Naive thymus-derived CD4-positive, alpha-beta T cell (primary cell): Measurements from ENCODE around the gene OR6C68. TPM values are rescaled to one million over a fixed set of nuclear protein-coding genes. Genes with fewer than 3 reads are reported as not detected.

Experiments
- ATAC-seq: fragments of 150-1000 bp; cut with Tn5 transposase; 2 replicates; pipeline ENCODE4 v1.10.0; 2021; ENCODE audit warnings: mild to moderate bottlenecking, moderate library complexity
- CTCF ChIA-PET: fragments of 350-600 bp; sonication (Branson Sonifier 250); formaldehyde crosslinking; loops from one replicate; lab custom pipeline; 2021; ENCODE audit warnings: antibody characterized with exemption; lab: Charles Lee
- POLR2A ChIA-PET: fragments of 350-600 bp; sonication (Branson Sonifier 250); formaldehyde crosslinking; loops from one replicate; lab custom pipeline; 2021; ENCODE audit warnings: antibody characterized with exemption, inconsistent platforms; lab: Charles Lee
- DNase-seq, 9 donors: peaks; one replicate each; pipeline versions ENCODE4 v3.0.0 to v3.0.0-alpha.2; 2020 to 2022; ENCODE audit warnings: mixed read lengths in 1 of 9
- H3K27ac ChIP-seq: one replicate; pipeline ENCODE4 v1.7.0; 2013; ENCODE audit warnings: mild to moderate bottlenecking, low read depth, low read length, moderate library complexity
- H3K27me3 ChIP-seq, 2 donors: one replicate each; pipeline ENCODE4 v1.7.0; 2013; ENCODE audit warnings: low read length in 2 of 2, mild to moderate bottlenecking in 2 of 2, moderate library complexity in 2 of 2; ENCODE audit not compliant: control insufficient read depth in 2 of 2, insufficient read depth in 2 of 2
- H3K36me3 ChIP-seq, 3 experiments: 1 replicate in 2 of 3; 2 replicates in 1 of 3; pipeline ENCODE4 v1.7.0; 2013; ENCODE audit warnings: low read length in 3 of 3, mild to moderate bottlenecking in 3 of 3, moderate library complexity in 1 of 3; ENCODE audit not compliant: insufficient read depth in 3 of 3, control insufficient read depth in 2 of 3
- H3K4me1 ChIP-seq, 2 donors: one replicate each; pipeline ENCODE4 v1.7.0; 2013; ENCODE audit warnings: low read length in 2 of 2, mild to moderate bottlenecking in 2 of 2, moderate library complexity in 1 of 2; ENCODE audit not compliant: control insufficient read depth in 2 of 2, insufficient read depth in 2 of 2
- H3K4me3 ChIP-seq: 2 replicates; pipeline ENCODE4 v1.7.0; 2013; ENCODE audit warnings: mild to moderate bottlenecking, low read length
- H3K9me3 ChIP-seq, 3 experiments: 1 replicate in 2 of 3; 2 replicates in 1 of 3; pipeline ENCODE4 v1.7.0; 2013; ENCODE audit warnings: low read length in 3 of 3; ENCODE audit not compliant: control insufficient read depth in 2 of 3
- H3K27ac Mint-ChIP-seq, 9 donors: one replicate each; pipeline ENCODE4 v1.8.0; 2020 to 2022; ENCODE audit warnings: mixed read lengths in 9 of 9, mild to moderate bottlenecking in 8 of 9, moderate library complexity in 5 of 9, inconsistent platforms in 2 of 9
- H3K27me3 Mint-ChIP-seq, 5 donors: one replicate each; pipeline ENCODE4 v1.8.0; 2021 to 2022; ENCODE audit warnings: mixed read lengths in 5 of 5, mild to moderate bottlenecking in 1 of 5
- H3K36me3 Mint-ChIP-seq, 5 donors: one replicate each; pipeline ENCODE4 v1.8.0; 2020 to 2022; ENCODE audit warnings: mixed read lengths in 5 of 5, mild to moderate bottlenecking in 3 of 5, inconsistent platforms in 1 of 5
- H3K4me1 Mint-ChIP-seq, 7 donors: one replicate each; pipeline ENCODE4 v1.8.0; 2020 to 2022; ENCODE audit warnings: mixed read lengths in 7 of 7, mild to moderate bottlenecking in 3 of 7, inconsistent platforms in 1 of 7
- H3K4me3 Mint-ChIP-seq, 10 donors: one replicate each; pipeline ENCODE4 v1.8.0; 2020 to 2022; ENCODE audit warnings: mild to moderate bottlenecking in 10 of 10, mixed read lengths in 10 of 10, moderate library complexity in 6 of 10, inconsistent platforms in 2 of 10
- H3K9me3 Mint-ChIP-seq, 11 donors: one replicate each; pipeline ENCODE4 v1.8.0; 2020 to 2022; ENCODE audit warnings: mixed read lengths in 11 of 11, mild to moderate bottlenecking in 4 of 11, inconsistent platforms in 1 of 11, moderate library complexity in 1 of 11
- intact Hi-C, 2 donors: fragments of 100-400 bp; cut with micrococcal nuclease; formaldehyde crosslinking; loops; one replicate each; pipeline ENCODE4 v1.15.1; 2023
- polyA plus RNA-seq, 2 donors: library from polyadenylated mRNA; unstranded; fragments of 300-500 nt; fragmentation: Illumina TruSeq; gene quantifications; one replicate each; pipeline ENCODE4 v1.2.3, GENCODE V29; 2021
- total RNA-seq, 6 experiments: library from RNA in 5 of 6; stranded (reverse) in 5 of 6; gene quantifications; 1 replicate in 5 of 6; 2 replicates in 1 of 6; pipeline ENCODE4 v1.2.3 and lab custom pipeline; 2021 to 2026

OR6C68 gene
- total and polyA plus RNA-seq, 7 experiments from 2014 or later, result not detected

DNA sequence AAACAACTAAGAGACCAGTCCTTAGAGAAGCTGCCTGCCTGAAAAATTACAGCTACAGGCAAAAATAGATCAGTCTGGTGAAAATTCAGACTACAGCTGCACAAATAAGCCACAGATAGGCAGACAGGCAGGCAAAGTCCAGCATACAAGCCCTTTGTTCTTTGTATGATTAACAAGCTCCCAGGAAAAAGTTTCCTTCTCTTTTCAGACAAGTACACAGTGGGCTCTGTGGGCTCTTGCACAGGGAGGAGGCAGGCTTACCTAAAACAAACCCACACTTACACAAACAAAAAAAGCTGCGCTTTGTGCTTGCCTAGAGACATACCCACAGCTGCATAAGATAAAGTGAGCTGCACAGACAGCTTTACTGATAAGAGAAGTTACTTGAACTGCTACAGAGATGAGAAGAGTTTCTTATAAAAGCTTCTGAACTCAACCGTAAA is 7.7 kb downstream of the OR6C68 start:
- Histone ChIP-seq H3K4me3 (no peak overlapping the region), H3K36me3 (no peaks in the 10 kb centered on the region), H3K9me3 (no peaks in the 10 kb centered on the region), H3K27ac (no peak overlapping the region), H3K27me3 (no peaks in the 10 kb centered on the region), H3K4me1 (no peaks in the 10 kb centered on the region)
- DNase-seq, result no peak
- no peak overlapping the region for H3K27ac Mint-ChIP-seq
- H3K4me1 Mint-ChIP-seq, result no peaks in the 10 kb centered on the region
- CTCF ChIA-PET, result no interaction called here
- POLR2A ChIA-PET, result no interaction called here
- peaks cover 0 to 5% (median 0%) of the 10 kb centered on the region in 11 donors for H3K9me3 Mint-ChIP-seq
- H3K36me3 Mint-ChIP-seq, result no peaks in the 10 kb centered on the region
- H3K4me3 Mint-ChIP-seq, result no peak overlapping the region
- peaks cover 0 to 39% (median 9%) of the 10 kb centered on the region in 5 donors for H3K27me3 Mint-ChIP-seq
- intact Hi-C loops, result no loop called here
- no peak for ATAC-seq

DNA sequence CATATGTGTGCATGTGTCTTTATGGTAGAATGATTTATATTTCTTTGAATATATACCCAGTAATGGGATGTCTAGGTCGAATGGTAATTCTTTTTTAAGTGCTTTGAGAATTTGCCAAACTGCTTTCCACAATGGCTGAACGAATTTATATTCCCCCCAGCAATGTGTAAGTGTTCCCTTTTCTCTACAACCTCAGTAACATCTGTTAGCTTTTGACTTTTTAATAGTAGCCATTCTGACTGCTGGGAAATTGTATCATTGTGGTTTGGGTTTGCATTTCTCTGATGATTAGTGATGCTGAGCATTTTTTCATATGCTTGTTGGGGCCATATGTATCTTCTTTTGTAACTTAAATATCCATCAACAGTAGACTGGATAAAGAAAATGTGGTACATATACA is 9.4 kb downstream of the OR6C68 start:
- POLR2A ChIA-PET, result no interaction called here

DNA sequence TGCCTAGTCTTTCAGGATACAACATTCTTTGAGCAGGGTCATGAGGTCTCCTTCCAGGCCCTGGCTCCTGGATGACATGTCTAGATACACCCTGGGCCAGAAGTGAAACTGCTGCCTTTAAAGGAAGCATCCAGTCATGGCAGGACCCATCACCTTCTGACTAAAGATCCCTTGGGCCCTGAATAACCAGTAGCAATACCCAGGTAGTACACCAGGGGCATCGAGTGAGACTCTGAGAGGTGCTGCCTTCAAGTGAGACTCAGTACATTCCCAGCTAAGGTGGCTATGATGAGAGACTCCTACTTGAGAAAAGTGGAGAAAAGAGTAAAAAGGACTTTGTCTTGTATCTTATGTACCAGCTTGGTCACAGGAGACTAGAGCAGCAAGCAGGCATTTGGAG is 23.5 kb downstream of the OR6C68 start:
- no peaks in the 10 kb centered on the region for H3K27me3 ChIP-seq
- H3K4me1 Mint-ChIP-seq, result no peaks in the 10 kb centered on the region
- ChIA-PET POLR2A (no interaction called here), CTCF (no interaction called here)
- DNase-seq (no peak), ATAC-seq (no peak)
- H3K36me3 ChIP-seq, result no peaks in the 10 kb centered on the region
- no peak overlapping the region for H3K4me3 ChIP-seq
- peaks cover 0 to 15% (median 4%) of the 10 kb centered on the region in 11 donors for H3K9me3 Mint-ChIP-seq
- H3K27me3 Mint-ChIP-seq, result peaks cover 0 to 48% (median 43%) of the 10 kb centered on the region in 5 donors
- H3K9me3 ChIP-seq, result no peaks in the 10 kb centered on the region
- no peak overlapping the region for H3K27ac Mint-ChIP-seq
- H3K4me1 ChIP-seq, result no peaks in the 10 kb centered on the region
- intact Hi-C loops, result no loop called here
- no peak overlapping the region for H3K27ac ChIP-seq
- no peaks in the 10 kb centered on the region for H3K36me3 Mint-ChIP-seq
- H3K4me3 Mint-ChIP-seq, result no peak overlapping the region

More for the DNA sequence above, 9.4 kb downstream of the OR6C68 start:
- no peaks in the 10 kb centered on the region for H3K4me1 ChIP-seq
- H3K27me3 ChIP-seq, result no peaks in the 10 kb centered on the region
- no peaks in the 10 kb centered on the region for H3K9me3 ChIP-seq
- Mint-ChIP-seq H3K27me3 (peaks cover 0 to 28% (median 6%) of the 10 kb centered on the region in 5 donors), H3K36me3 (no peaks in the 10 kb centered on the region), H3K4me3 (no peak overlapping the region), H3K4me1 (no peaks in the 10 kb centered on the region), H3K27ac (no peak overlapping the region), H3K9me3 (peaks cover 0 to 6% (median 1%) of the 10 kb centered on the region in 11 donors)
- DNase-seq (no peak), ATAC-seq (no peak)
- H3K4me3 ChIP-seq, result no peak overlapping the region
- CTCF ChIA-PET, result no interaction called here
- H3K27ac ChIP-seq, result no peak overlapping the region
- H3K36me3 ChIP-seq, result no peaks in the 10 kb centered on the region
- intact Hi-C loops, result no loop called here

DNA sequence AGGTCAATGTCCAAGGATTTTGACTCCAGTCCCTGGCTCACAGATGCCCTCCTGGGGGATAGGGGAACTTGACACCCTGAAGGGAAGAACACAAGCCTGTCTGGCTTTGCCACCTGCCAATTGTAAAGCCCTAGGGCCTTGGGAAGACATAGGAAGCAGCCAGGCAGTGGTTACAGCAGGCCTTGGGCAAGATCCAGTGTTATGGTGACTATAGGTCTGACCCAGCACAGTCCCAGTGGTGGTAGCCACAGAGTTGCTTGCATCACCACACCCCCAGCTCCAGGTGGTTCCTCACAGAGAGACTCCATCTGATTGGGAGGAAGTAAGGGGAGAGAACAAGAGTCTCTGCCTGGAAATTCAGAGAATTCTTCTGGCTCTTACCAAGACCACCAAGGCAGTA is 24.2 kb downstream of the OR6C68 start:
- ChIA-PET POLR2A (no interaction called here), CTCF (no interaction called here)
- ATAC-seq (no peak), DNase-seq (no peak)
- intact Hi-C loops, result no loop called here
- Mint-ChIP-seq H3K36me3 (no peaks in the 10 kb centered on the region), H3K27me3 (peaks cover 0 to 45% (median 43%) of the 10 kb centered on the region in 5 donors), H3K9me3 (peaks cover 0 to 15% (median 4%) of the 10 kb centered on the region in 11 donors), H3K4me1 (no peaks in the 10 kb centered on the region), H3K27ac (no peak overlapping the region), H3K4me3 (no peak overlapping the region)
- Histone ChIP-seq H3K27me3 (no peaks in the 10 kb centered on the region), H3K27ac (no peak overlapping the region), H3K36me3 (no peaks in the 10 kb centered on the region), H3K4me3 (no peak overlapping the region), H3K9me3 (no peaks in the 10 kb centered on the region), H3K4me1 (no peaks in the 10 kb centered on the region)

Other genes starting within 250 kb of the OR6C68 start
- not detected for gene OR6C74, start 247.8 kb upstream of the OR6C68 start, total RNA-seq
- not detected for gene OR6C74, start 247.8 kb upstream of the OR6C68 start, polyA plus RNA-seq
- gene OR6C6, start 195.8 kb upstream of the OR6C68 start, total RNA-seq, result not detected
- gene OR6C6, start 195.8 kb upstream of the OR6C68 start, polyA plus RNA-seq, result not detected
- not detected for gene OR6C1, start 178.0 kb upstream of the OR6C68 start, total RNA-seq
- gene OR6C1, start 178.0 kb upstream of the OR6C68 start, polyA plus RNA-seq, result not detected
- not detected for gene OR6C3, start 161.6 kb upstream of the OR6C68 start, total RNA-seq
- not detected for gene OR6C3, start 161.6 kb upstream of the OR6C68 start, polyA plus RNA-seq
- gene OR6C75, start 129.4 kb upstream of the OR6C68 start, total RNA-seq, result not detected
- gene OR6C75, start 129.4 kb upstream of the OR6C68 start, polyA plus RNA-seq, result not detected
- not detected for gene OR6C65, start 91.8 kb upstream of the OR6C68 start, total RNA-seq
- not detected for gene OR6C65, start 91.8 kb upstream of the OR6C68 start, polyA plus RNA-seq
- not detected for gene OR6C76, start 66.1 kb upstream of the OR6C68 start, total RNA-seq
- not detected for gene OR6C76, start 66.1 kb upstream of the OR6C68 start, polyA plus RNA-seq
- gene OR6C2, start 48.3 kb upstream of the OR6C68 start, total RNA-seq, result not detected
- gene OR6C2, start 48.3 kb upstream of the OR6C68 start, polyA plus RNA-seq, result not detected
- gene OR6C70, start 22.2 kb upstream of the OR6C68 start, total RNA-seq, result not detected
- not detected for gene OR6C70, start 22.2 kb upstream of the OR6C68 start, polyA plus RNA-seq
- not detected for gene OR6C4, start 57.2 kb downstream of the OR6C68 start, total RNA-seq
- gene OR6C4, start 57.2 kb downstream of the OR6C68 start, polyA plus RNA-seq, result not detected
- gene OR2AP1, start 80.1 kb downstream of the OR6C68 start, total RNA-seq, result under 1 TPM in 1 of 5 experiments, not detected in 4; 0.24 TPM
- not detected for gene OR2AP1, start 80.1 kb downstream of the OR6C68 start, polyA plus RNA-seq
- not detected for gene OR10P1, start 144.5 kb downstream of the OR6C68 start, total RNA-seq
- not detected for gene OR10P1, start 144.5 kb downstream of the OR6C68 start, polyA plus RNA-seq
- gene ITGA7, start 215.5 kb downstream of the OR6C68 start, total RNA-seq, result 1 to 10 TPM; 1.4 to 4.6 (median 3.6) TPM
- gene ITGA7, start 215.5 kb downstream of the OR6C68 start, polyA plus RNA-seq, result not detected
- 100 to 1,000 TPM in 1 of 5 experiments, 10 to 100 TPM in 4; 37.6 to 112 (median 71.5) TPM for gene BLOC1S1, start 223.7 kb downstream of the OR6C68 start, total RNA-seq
- gene BLOC1S1, start 223.7 kb downstream of the OR6C68 start, polyA plus RNA-seq, result 100 to 1,000 TPM in 1 of 2 donors, 10 to 100 TPM in 1; 83.5 to 102 TPM
- gene RDH5, start 228.0 kb downstream of the OR6C68 start, total RNA-seq, result 10 to 100 TPM; 14.6 to 24.9 (median 15.9) TPM
- 1 to 10 TPM in 1 of 2 donors, under 1 TPM in 1; 0.67 to 1.3 TPM for gene RDH5, start 228.0 kb downstream of the OR6C68 start, polyA plus RNA-seq
- 100 to 1,000 TPM in 2 of 5 experiments, 10 to 100 TPM in 3; 43.2 to 216 (median 54.3) TPM for gene CD63, start 236.6 kb downstream of the OR6C68 start, total RNA-seq
- gene CD63, start 236.6 kb downstream of the OR6C68 start, polyA plus RNA-seq, result 10 to 100 TPM; 68.7 to 69.8 TPM